ENCODE measurements around the gene DYDC1. TPM values are rescaled to one million over a fixed set of nuclear protein-coding genes. Genes with fewer than 3 reads are reported as not detected.

The DYDC1 gene
- total and polyA plus RNA-seq, 2 donors (not counting 3 experiments of a cell fraction or from before 2014, with no cell fraction given) = not detected

DNA sequence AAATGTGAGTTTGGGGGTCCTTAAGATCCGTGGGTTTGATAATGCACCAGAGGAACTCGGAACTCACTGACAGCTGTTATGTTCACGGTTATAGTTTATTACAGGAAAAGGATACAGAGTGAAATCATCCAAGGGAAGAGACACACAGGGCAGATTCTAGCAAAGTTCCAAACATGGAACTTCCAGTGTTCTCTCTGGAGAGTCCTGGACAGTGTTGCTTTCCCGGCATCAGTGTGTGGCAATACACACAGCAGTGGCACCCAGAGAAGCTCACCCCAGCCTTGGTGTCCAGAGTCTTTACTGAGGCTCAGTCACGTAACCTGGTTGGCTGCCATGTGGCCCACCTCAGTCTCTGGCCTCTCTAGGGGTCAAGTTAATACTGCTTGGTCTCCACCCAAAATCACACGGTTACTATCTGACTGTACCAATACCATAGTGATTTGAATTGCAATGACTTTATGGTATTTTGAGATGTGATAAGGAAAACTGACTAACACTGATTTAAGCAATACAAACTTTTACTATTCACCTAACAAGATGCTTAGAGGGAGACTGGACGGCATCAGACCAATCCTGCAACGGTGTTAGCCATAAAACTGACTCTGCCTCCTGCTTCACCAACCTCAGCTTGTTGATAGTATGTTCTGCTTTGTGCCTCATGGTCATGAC lies 43.7 kb upstream of the DYDC1 start:
- ChIA-PET POLR2A (no interaction called here), CTCF (no interaction called here)
- dilution Hi-C loops (cut with MboI; ENCODE audit: extremely low pct_ligation_motif_present, low sequenced_read_pairs) = no loop called here
- Histone ChIP-seq H3K4me3 (replicated peaks in 1 of 3; ENCODE audit: insufficient read depth in 1 of 3, low read depth in 1 of 3, low read length in 3 of 3) (no peak overlapping the region), H3K36me3 (ENCODE audit: control insufficient read depth in 2 of 2, extremely low read depth in 1 of 2, insufficient read depth in 2 of 2, low read length in 2 of 2) (no peaks in the 10 kb centered on the region), H3K9me1 (replicated peaks; ENCODE audit: control insufficient read depth, extremely low read depth, insufficient read depth, low read length) (no peaks in the 10 kb centered on the region), H3K27ac (ENCODE audit: insufficient read depth, low read depth, low read length) (no peak overlapping the region), H3K79me2 (ENCODE audit: control insufficient read depth, insufficient read depth, low read length) (no peaks in the 10 kb centered on the region), H3K4me1 (ENCODE audit: control insufficient read depth, extremely low read depth, insufficient read depth, low read length) (no peaks in the 10 kb centered on the region), H4K20me1 (replicated peaks; ENCODE audit: control insufficient read depth, extremely low read depth, insufficient read depth, low read length) (no peaks in the 10 kb centered on the region), H3K4me2 (ENCODE audit: insufficient read depth, low read length) (no peak overlapping the region), H2AFZ (ENCODE audit: low read depth, low read length) (peak overlapping the region; percentile 40), H3K27me3 (ENCODE audit: control insufficient read depth in 2 of 2, insufficient read depth in 2 of 2, low read length in 2 of 2) (peaks cover 5 to 7% of the 10 kb centered on the region in 2 experiments), H3K9me3 (replicated peaks; ENCODE audit: control insufficient read depth, insufficient read depth, low read length) (no peaks in the 10 kb centered on the region), H3K9ac (replicated peaks; ENCODE audit: extremely low read depth, insufficient read depth, low read length) (no peak overlapping the region)
- intact Hi-C loops (cut with micrococcal nuclease) = no loop called here
- BruUV-seq (replicated peaks) = no TSS peak
- DNase-seq (ENCODE audit: low read depth, low spot score) (no peak), FAIRE-seq (no peak)
- TF ChIP-seq POLR2AphosphoS5 (IDR thresholded peaks at IDR 0.05; ENCODE audit: insufficient read depth, low read depth, low read length) (no peak), FOS (IDR thresholded peaks at IDR 0.05; ENCODE audit: borderline replicate concordance, insufficient read depth, low read length) (no peak), POLR2A (IDR thresholded peaks at IDR 0.05; ENCODE audit: low read depth, low read length) (no peak)

DNA sequence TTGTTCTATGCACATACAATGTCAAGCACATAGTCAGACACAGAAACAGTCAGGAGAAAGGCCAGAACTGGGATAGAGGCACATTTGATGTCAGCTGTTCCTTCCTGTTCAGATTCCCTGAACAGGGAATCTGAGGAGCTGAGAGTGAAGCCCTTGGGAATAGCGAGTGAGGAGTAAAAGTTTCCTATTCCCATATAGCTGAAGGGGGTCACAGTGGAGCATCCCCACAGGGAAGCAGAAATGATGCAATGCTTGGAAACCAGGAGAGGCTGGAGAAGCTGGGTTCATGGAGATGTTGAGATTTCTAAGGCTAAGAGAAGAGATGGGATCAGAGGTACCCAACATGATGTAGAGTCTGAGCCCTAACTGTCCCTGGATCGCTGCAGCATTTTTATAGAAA lies 40.5 kb upstream of the DYDC1 start:
- no peak for DNase-seq (ENCODE audit: low read depth, low spot score)
- no peaks in the 10 kb centered on the region for H3K4me1 ChIP-seq (ENCODE audit: control insufficient read depth, extremely low read depth, insufficient read depth, low read length)
- no peaks in the 10 kb centered on the region for H3K9me1 ChIP-seq (replicated peaks; ENCODE audit: control insufficient read depth, extremely low read depth, insufficient read depth, low read length)
- H2AFZ ChIP-seq (ENCODE audit: low read depth, low read length) = no peak overlapping the region
- H4K20me1 ChIP-seq (replicated peaks; ENCODE audit: control insufficient read depth, extremely low read depth, insufficient read depth, low read length) = no peaks in the 10 kb centered on the region
- H3K4me2 ChIP-seq (ENCODE audit: insufficient read depth, low read length) = no peak overlapping the region
- TF ChIP-seq, protein P1, sequence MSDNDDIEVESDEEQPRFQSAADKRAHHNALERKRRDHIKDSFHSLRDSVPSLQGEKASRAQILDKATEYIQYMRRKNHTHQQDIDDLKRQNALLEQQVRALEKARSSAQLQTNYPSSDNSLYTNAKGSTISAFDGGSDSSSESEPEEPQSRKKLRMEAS (IDR thresholded peaks at IDR 0.05; ENCODE audit: insufficient read depth, insufficient read length) = no peak
- TF ChIP-seq POLR2A (IDR thresholded peaks at IDR 0.05; ENCODE audit: low read depth, low read length) (no peak), JUN (IDR thresholded peaks at IDR 0.05; ENCODE audit: borderline replicate concordance, insufficient read depth, insufficient read length, low read depth) (no peak), FOS (IDR thresholded peaks at IDR 0.05; ENCODE audit: borderline replicate concordance, insufficient read depth, low read length) (no peak), MYC (IDR thresholded peaks at IDR 0.05; ENCODE audit: low read depth, low read length) (no peak), POLR2AphosphoS5 (IDR thresholded peaks at IDR 0.05; ENCODE audit: insufficient read depth, low read depth, low read length) (no peak), GATA2 (IDR thresholded peaks at IDR 0.05; ENCODE audit: insufficient read depth, insufficient read length, low read depth, low read length) (no peak), EZH2 (IDR thresholded peaks at IDR 0.05; ENCODE audit: borderline replicate concordance, low read depth, low read length, severe bottlenecking) (no peak)
- TF ChIP-seq, protein P2, sequence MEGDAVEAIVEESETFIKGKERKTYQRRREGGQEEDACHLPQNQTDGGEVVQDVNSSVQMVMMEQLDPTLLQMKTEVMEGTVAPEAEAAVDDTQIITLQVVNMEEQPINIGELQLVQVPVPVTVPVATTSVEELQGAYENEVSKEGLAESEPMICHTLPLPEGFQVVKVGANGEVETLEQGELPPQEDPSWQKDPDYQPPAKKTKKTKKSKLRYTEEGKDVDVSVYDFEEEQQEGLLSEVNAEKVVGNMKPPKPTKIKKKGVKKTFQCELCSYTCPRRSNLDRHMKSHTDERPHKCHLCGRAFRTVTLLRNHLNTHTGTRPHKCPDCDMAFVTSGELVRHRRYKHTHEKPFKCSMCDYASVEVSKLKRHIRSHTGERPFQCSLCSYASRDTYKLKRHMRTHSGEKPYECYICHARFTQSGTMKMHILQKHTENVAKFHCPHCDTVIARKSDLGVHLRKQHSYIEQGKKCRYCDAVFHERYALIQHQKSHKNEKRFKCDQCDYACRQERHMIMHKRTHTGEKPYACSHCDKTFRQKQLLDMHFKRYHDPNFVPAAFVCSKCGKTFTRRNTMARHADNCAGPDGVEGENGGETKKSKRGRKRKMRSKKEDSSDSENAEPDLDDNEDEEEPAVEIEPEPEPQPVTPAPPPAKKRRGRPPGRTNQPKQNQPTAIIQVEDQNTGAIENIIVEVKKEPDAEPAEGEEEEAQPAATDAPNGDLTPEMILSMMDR (IDR thresholded peaks at IDR 0.05; ENCODE audit: extremely low read depth in 1 of 2, insufficient read depth in 1 of 2, low read depth in 1 of 2, low read length in 2 of 2) = no peak
- no peak overlapping the region for H3K9ac ChIP-seq (replicated peaks; ENCODE audit: extremely low read depth, insufficient read depth, low read length)
- H3K9me3 ChIP-seq (replicated peaks; ENCODE audit: control insufficient read depth, insufficient read depth, low read length) = no peaks in the 10 kb centered on the region
- CTCF ChIA-PET = interaction anchor here (0.8 to 2.6 kb wide), 8 partner anchors 9 to 199 kb away, joined by 3 to 10 read pairs (median 4); partner anchors contain the start of gene PRXL2A
- H3K79me2 ChIP-seq (ENCODE audit: control insufficient read depth, insufficient read depth, low read length) = no peaks in the 10 kb centered on the region
- peaks cover 5 to 7% of the 10 kb centered on the region in 2 experiments for H3K27me3 ChIP-seq (ENCODE audit: control insufficient read depth in 2 of 2, insufficient read depth in 2 of 2, low read length in 2 of 2)
- H3K4me3 ChIP-seq (replicated peaks in 1 of 3; ENCODE audit: insufficient read depth in 1 of 3, low read depth in 1 of 3, low read length in 3 of 3) = no peak overlapping the region
- POLR2A ChIA-PET = no interaction called here
- H3K27ac ChIP-seq (ENCODE audit: insufficient read depth, low read depth, low read length) = no peak overlapping the region
- intact Hi-C loops (cut with micrococcal nuclease) = no loop called here
- dilution Hi-C loops (cut with MboI; ENCODE audit: extremely low pct_ligation_motif_present, low sequenced_read_pairs) = no loop called here
- no peaks in the 10 kb centered on the region for H3K36me3 ChIP-seq (ENCODE audit: control insufficient read depth in 2 of 2, extremely low read depth in 1 of 2, insufficient read depth in 2 of 2, low read length in 2 of 2)
- FAIRE-seq = no peak
- no TSS peak for BruUV-seq (replicated peaks)

All from endothelial cell of umbilical vein (primary cell).